ENCODE measurements around the gene HSPG2.

HSPG2 gene

DNA sequence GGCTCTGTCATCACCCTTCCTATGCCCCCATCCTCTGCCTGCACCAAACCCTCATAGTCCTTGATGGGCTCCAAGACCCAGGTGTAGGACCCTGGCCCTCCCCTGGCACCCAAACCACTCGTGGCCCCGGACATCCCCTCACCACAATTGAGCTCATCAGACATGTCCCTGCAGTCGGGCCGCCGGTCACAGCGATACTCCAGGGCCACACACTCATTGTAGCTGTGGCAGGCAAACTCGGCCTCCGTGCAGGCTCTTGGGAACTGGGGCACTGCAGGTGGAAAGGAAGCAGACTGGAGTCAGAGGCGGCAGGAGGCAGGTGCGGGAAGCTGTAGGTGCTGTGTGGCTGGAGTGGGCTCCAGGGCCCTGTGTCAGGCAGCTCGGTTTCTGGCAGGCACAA, 49.3 kb downstream of the HSPG2 start:
- Histone ChIP-seq H3K27me3 (ENCODE audit: control insufficient read depth, insufficient read depth, low read length, poor library complexity, severe bottlenecking) (no peaks in the 10 kb centered on the region), H3K36me3 (ENCODE audit: control insufficient read depth, insufficient read depth, low read length) (no peaks in the 10 kb centered on the region), H3K27ac (ENCODE audit: insufficient read depth, low read depth, low read length, poor library complexity, severe bottlenecking) (no peak overlapping the region), H3K4me1 (ENCODE audit: control insufficient read depth, insufficient read depth, low read length) (no peaks in the 10 kb centered on the region), H3K4me3 (ENCODE audit: insufficient read depth, low read depth, low read length) (no peak overlapping the region), H3K9me3 (ENCODE audit: control insufficient read depth, low read length) (no peaks in the 10 kb centered on the region)
- WGBS, 2 experiments: 94 to 96% methylated on average over 11 of the region's 11 CpGs

- H3K4me1 ChIP-seq (ENCODE audit: control insufficient read depth, insufficient read depth, low read length): no peaks in the 10 kb centered on the region
- no peaks in the 10 kb centered on the region for H3K36me3 ChIP-seq (ENCODE audit: control insufficient read depth, insufficient read depth, low read length)
- WGBS, 2 experiments: 94 to 95% methylated on average over 26 of the region's 26 CpGs
- no peaks in the 10 kb centered on the region for H3K9me3 ChIP-seq (ENCODE audit: control insufficient read depth, low read length)
- H3K4me3 ChIP-seq (ENCODE audit: insufficient read depth, low read depth, low read length): no peak overlapping the region
- no peak overlapping the region for H3K27ac ChIP-seq (ENCODE audit: insufficient read depth, low read depth, low read length, poor library complexity, severe bottlenecking)
- H3K27me3 ChIP-seq (ENCODE audit: control insufficient read depth, insufficient read depth, low read length, poor library complexity, severe bottlenecking): no peaks in the 10 kb centered on the region
These were observed 49.8 kb downstream of the HSPG2 start for GRCh38 chr1:21887216-21887736.

- no peak overlapping the region for H3K4me3 ChIP-seq (ENCODE audit: insufficient read depth, low read depth, low read length)
- 93 to 95% methylated on average over 15 of the region's 15 CpGs for WGBS, 2 experiments
- no peaks in the 10 kb centered on the region for H3K36me3 ChIP-seq (ENCODE audit: control insufficient read depth, insufficient read depth, low read length)
- no peaks in the 10 kb centered on the region for H3K9me3 ChIP-seq (ENCODE audit: control insufficient read depth, low read length)
- H3K27ac ChIP-seq (ENCODE audit: insufficient read depth, low read depth, low read length, poor library complexity, severe bottlenecking): no peak overlapping the region
- no peaks in the 10 kb centered on the region for H3K27me3 ChIP-seq (ENCODE audit: control insufficient read depth, insufficient read depth, low read length, poor library complexity, severe bottlenecking)
- no peaks in the 10 kb centered on the region for H3K4me1 ChIP-seq (ENCODE audit: control insufficient read depth, insufficient read depth, low read length)
These were observed 50.5 kb downstream of the HSPG2 start for GRCh38 chr1:21886486-21887215.

- H3K4me3 ChIP-seq (ENCODE audit: insufficient read depth, low read depth, low read length): no peak overlapping the region
- H3K27ac ChIP-seq (ENCODE audit: insufficient read depth, low read depth, low read length, poor library complexity, severe bottlenecking): no peak overlapping the region
- H3K27me3 ChIP-seq (ENCODE audit: control insufficient read depth, insufficient read depth, low read length, poor library complexity, severe bottlenecking): no peaks in the 10 kb centered on the region
- no peaks in the 10 kb centered on the region for H3K4me1 ChIP-seq (ENCODE audit: control insufficient read depth, insufficient read depth, low read length)
- H3K36me3 ChIP-seq (ENCODE audit: control insufficient read depth, insufficient read depth, low read length): no peaks in the 10 kb centered on the region
- H3K9me3 ChIP-seq (ENCODE audit: control insufficient read depth, low read length): no peaks in the 10 kb centered on the region
- 91 to 92% methylated on average over 24 of the region's 24 CpGs for WGBS, 2 experiments
These were observed 51.7 kb downstream of the HSPG2 start for GRCh38 chr1:21885236-21886037.

DNA sequence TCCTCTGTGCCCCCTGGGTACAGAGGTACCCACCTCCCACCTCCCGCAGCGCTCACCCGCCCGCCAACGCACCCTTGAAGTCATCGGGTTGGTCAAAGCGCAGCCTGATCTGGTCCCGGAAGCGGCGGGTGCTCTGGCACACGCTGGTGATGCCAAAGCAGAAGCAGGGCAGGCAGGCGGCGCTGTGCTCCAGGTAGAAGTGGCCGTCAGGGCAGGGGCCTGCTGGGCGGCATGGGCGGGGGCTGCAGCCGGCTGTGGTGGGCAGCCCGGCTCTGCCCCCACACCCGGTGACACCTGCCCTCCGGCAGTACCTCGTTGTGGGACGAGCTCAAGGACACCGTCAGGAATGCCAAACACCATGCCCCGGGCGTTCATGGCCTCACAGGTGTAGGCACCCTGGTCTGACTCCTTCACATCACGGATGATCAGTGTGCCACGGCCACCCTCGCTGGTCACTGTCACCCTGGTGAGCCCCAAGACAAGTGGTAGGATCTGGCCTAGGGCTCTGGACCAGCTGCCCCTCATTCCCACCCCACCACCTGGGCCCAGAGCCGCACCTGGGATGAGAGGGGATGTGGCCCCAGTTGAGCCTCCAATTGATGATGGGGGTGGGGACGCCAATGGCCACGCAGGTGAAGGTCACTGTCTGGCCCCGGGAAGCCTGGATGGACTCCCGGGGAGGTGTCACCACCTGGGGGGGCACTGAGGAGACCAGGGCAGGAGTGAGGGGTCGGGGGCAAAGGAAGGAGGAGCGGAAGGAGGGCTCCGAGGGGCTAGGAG, 52.5 kb downstream of the HSPG2 start:
- Histone ChIP-seq H3K4me1 (ENCODE audit: control insufficient read depth, insufficient read depth, low read length) (no peaks in the 10 kb centered on the region), H3K9me3 (ENCODE audit: control insufficient read depth, low read length) (no peaks in the 10 kb centered on the region), H3K27me3 (ENCODE audit: control insufficient read depth, insufficient read depth, low read length, poor library complexity, severe bottlenecking) (no peaks in the 10 kb centered on the region), H3K27ac (ENCODE audit: insufficient read depth, low read depth, low read length, poor library complexity, severe bottlenecking) (no peak overlapping the region), H3K4me3 (ENCODE audit: insufficient read depth, low read depth, low read length) (no peak overlapping the region), H3K36me3 (ENCODE audit: control insufficient read depth, insufficient read depth, low read length) (no peaks in the 10 kb centered on the region)
- whole genome bisulfite sequencing, 2 experiments: 94 to 96% methylated on average over 36 of the region's 36 CpGs

- WGBS, 2 experiments: 94 to 95% methylated on average over 11 of the region's 11 CpGs
- Histone ChIP-seq H3K4me1 (ENCODE audit: control insufficient read depth, insufficient read depth, low read length) (no peaks in the 10 kb centered on the region), H3K27ac (ENCODE audit: insufficient read depth, low read depth, low read length, poor library complexity, severe bottlenecking) (no peak overlapping the region), H3K36me3 (ENCODE audit: control insufficient read depth, insufficient read depth, low read length) (peaks cover 4% of the 10 kb centered on the region), H3K27me3 (ENCODE audit: control insufficient read depth, insufficient read depth, low read length, poor library complexity, severe bottlenecking) (no peaks in the 10 kb centered on the region), H3K4me3 (ENCODE audit: insufficient read depth, low read depth, low read length) (no peak overlapping the region), H3K9me3 (ENCODE audit: control insufficient read depth, low read length) (no peaks in the 10 kb centered on the region)
These were observed 54.2 kb downstream of the HSPG2 start for GRCh38 chr1:21882721-21883415.

- no peak overlapping the region for H3K27ac ChIP-seq (ENCODE audit: insufficient read depth, low read depth, low read length, poor library complexity, severe bottlenecking)
- 96% methylated on average over 12 of the region's 12 CpGs for WGBS, 2 experiments
- H3K36me3 ChIP-seq (ENCODE audit: control insufficient read depth, insufficient read depth, low read length): peaks cover 5% of the 10 kb centered on the region
- no peaks in the 10 kb centered on the region for H3K27me3 ChIP-seq (ENCODE audit: control insufficient read depth, insufficient read depth, low read length, poor library complexity, severe bottlenecking)
- no peak overlapping the region for H3K4me3 ChIP-seq (ENCODE audit: insufficient read depth, low read depth, low read length)
- no peaks in the 10 kb centered on the region for H3K9me3 ChIP-seq (ENCODE audit: control insufficient read depth, low read length)
- H3K4me1 ChIP-seq (ENCODE audit: control insufficient read depth, insufficient read depth, low read length): no peaks in the 10 kb centered on the region
These were observed 55.9 kb downstream of the HSPG2 start for GRCh38 chr1:21881250-21881649.

GRCh38 chr1:21880619-21880970, 56.5 kb downstream of the HSPG2 start:
- H3K4me1 ChIP-seq (ENCODE audit: control insufficient read depth, insufficient read depth, low read length): no peaks in the 10 kb centered on the region
- H3K4me3 ChIP-seq (ENCODE audit: insufficient read depth, low read depth, low read length): no peak overlapping the region
- H3K9me3 ChIP-seq (ENCODE audit: control insufficient read depth, low read length): no peaks in the 10 kb centered on the region
- 96 to 97% methylated on average over 16 of the region's 16 CpGs for WGBS, 2 experiments
- no peaks in the 10 kb centered on the region for H3K27me3 ChIP-seq (ENCODE audit: control insufficient read depth, insufficient read depth, low read length, poor library complexity, severe bottlenecking)
- H3K36me3 ChIP-seq (ENCODE audit: control insufficient read depth, insufficient read depth, low read length): peaks cover 5% of the 10 kb centered on the region
- no peak overlapping the region for H3K27ac ChIP-seq (ENCODE audit: insufficient read depth, low read depth, low read length, poor library complexity, severe bottlenecking)

- no peaks in the 10 kb centered on the region for H3K4me1 ChIP-seq (ENCODE audit: control insufficient read depth, insufficient read depth, low read length)
- H3K27me3 ChIP-seq (ENCODE audit: control insufficient read depth, insufficient read depth, low read length, poor library complexity, severe bottlenecking): no peaks in the 10 kb centered on the region
- no peak overlapping the region for H3K4me3 ChIP-seq (ENCODE audit: insufficient read depth, low read depth, low read length)
- no peaks in the 10 kb centered on the region for H3K9me3 ChIP-seq (ENCODE audit: control insufficient read depth, low read length)
- H3K27ac ChIP-seq (ENCODE audit: insufficient read depth, low read depth, low read length, poor library complexity, severe bottlenecking): no peak overlapping the region
- 97% methylated on average over 19 of the region's 19 CpGs for WGBS, 2 experiments
- peaks cover 5% of the 10 kb centered on the region for H3K36me3 ChIP-seq (ENCODE audit: control insufficient read depth, insufficient read depth, low read length)
These were observed 57.0 kb downstream of the HSPG2 start for GRCh38 chr1:21879928-21880618.
